Neuronal stem cell (in vitro differentiated cells): ENCODE data around the gene ANKS1B.

ENCODE experiments used
- DNase-seq: peaks from one replicate; pipeline ENCODE4 v3.0.0-alpha.2; 2013; ENCODE audit warnings: low spot score
- H2AFZ ChIP-seq: one replicate; pipeline ENCODE4 v1.6.1; 2013; ENCODE audit warnings: mild to moderate bottlenecking, low read length, inconsistent platforms
- H2AK5ac ChIP-seq: 2 replicates; pipeline ENCODE4 v1.6.1; 2013; ENCODE audit warnings: low read depth, mild to moderate bottlenecking, inconsistent platforms, low read length, moderate library complexity, mixed read lengths
- H2BK120ac ChIP-seq: 2 replicates; pipeline ENCODE4 v1.6.1; 2013; ENCODE audit warnings: low read depth, mild to moderate bottlenecking, inconsistent platforms, low read length, moderate library complexity, mixed read lengths
- H2BK12ac ChIP-seq: one replicate; pipeline ENCODE4 v1.6.1; 2013; ENCODE audit warnings: low read length, inconsistent platforms
- H2BK15ac ChIP-seq: 2 replicates; pipeline ENCODE4 v1.6.1; 2013; ENCODE audit warnings: mild to moderate bottlenecking, low read length, inconsistent platforms, mixed read lengths
- H2BK5ac ChIP-seq: one replicate; pipeline ENCODE4 v1.6.1; 2013; ENCODE audit warnings: inconsistent platforms, mild to moderate bottlenecking, low read length, moderate library complexity
- H3K14ac ChIP-seq: one replicate; pipeline ENCODE4 v1.6.1; 2013; ENCODE audit warnings: low read length, inconsistent platforms
- H3K18ac ChIP-seq: 2 replicates; pipeline ENCODE4 v1.6.1; 2013; ENCODE audit warnings: low read length, inconsistent platforms
- H3K23ac ChIP-seq: 2 replicates; pipeline ENCODE4 v1.6.1; 2013; ENCODE audit warnings: low read depth, mild to moderate bottlenecking, mixed read lengths, low read length, inconsistent platforms; ENCODE audit not compliant: poor library complexity
- H3K27ac ChIP-seq: replicated peaks from 3 replicates; pipeline ENCODE4 v1.5.1; 2013; ENCODE audit warnings: low read length, inconsistent platforms
- H3K27me3 ChIP-seq, 3 experiments: 2 replicates each; pipeline ENCODE4 v1.6.1; 2013; ENCODE audit warnings: low read length in 3 of 3, mild to moderate bottlenecking in 2 of 3, inconsistent platforms in 1 of 3, low read depth in 1 of 3, mixed read lengths in 1 of 3, moderate library complexity in 1 of 3; ENCODE audit not compliant: control insufficient read depth in 3 of 3, insufficient read depth in 3 of 3
- H3K36me3 ChIP-seq, 2 donors: replicated peaks in 1 of 2; 2 replicates each; pipeline ENCODE4 v1.6.1; 2013; ENCODE audit warnings: low read length in 2 of 2; ENCODE audit not compliant: control insufficient read depth in 2 of 2, insufficient read depth in 2 of 2
- H3K4ac ChIP-seq: 2 replicates; pipeline ENCODE4 v1.6.1; 2013; ENCODE audit warnings: inconsistent platforms, mild to moderate bottlenecking, low read length, moderate library complexity
- H3K4me1 ChIP-seq, 2 donors: 1 replicate in 1 of 2; 2 replicates in 1 of 2; pipeline ENCODE4 v1.6.1; 2013; ENCODE audit warnings: low read length in 2 of 2, low read depth in 1 of 2; ENCODE audit not compliant: control insufficient read depth in 2 of 2, insufficient read depth in 1 of 2
- H3K4me2 ChIP-seq: one replicate; pipeline ENCODE4 v1.6.1; 2013; ENCODE audit warnings: mild to moderate bottlenecking, low read length, inconsistent platforms; ENCODE audit not compliant: insufficient read depth, poor library complexity, severe bottlenecking
- H3K4me3 ChIP-seq, 2 donors: 2 replicates each; pipeline ENCODE4 v1.5.1; 2013; ENCODE audit warnings: low read length in 2 of 2, mild to moderate bottlenecking in 2 of 2, inconsistent platforms in 1 of 2, moderate library complexity in 1 of 2
- H3K79me1 ChIP-seq: one replicate; pipeline ENCODE4 v1.6.1; 2013; ENCODE audit warnings: low read depth, mild to moderate bottlenecking, inconsistent platforms, low read length, moderate library complexity
- H3K9ac ChIP-seq: one replicate; pipeline ENCODE4 v1.6.1; 2013; ENCODE audit warnings: mild to moderate bottlenecking, low read depth, low read length, inconsistent platforms; ENCODE audit not compliant: poor library complexity
- H3K9me3 ChIP-seq, 2 donors: replicated peaks in 1 of 2; 2 replicates each; pipeline versions ENCODE3 to v1.6.1; 2013; ENCODE audit warnings: low read length in 2 of 2, mild to moderate bottlenecking in 2 of 2, inconsistent platforms in 1 of 2, low read depth in 1 of 2, mixed read lengths in 1 of 2, moderate library complexity in 1 of 2; ENCODE audit not compliant: control insufficient read depth in 2 of 2, insufficient read depth in 1 of 2
- H4K8ac ChIP-seq: one replicate; pipeline ENCODE4 v1.6.1; 2013; ENCODE audit warnings: low read depth, mild to moderate bottlenecking, inconsistent platforms, low read length, moderate library complexity
- H4K91ac ChIP-seq: one replicate; pipeline ENCODE4 v1.6.1; 2013; ENCODE audit warnings: low read length, low read depth, mild to moderate bottlenecking, inconsistent platforms; ENCODE audit not compliant: poor library complexity
- WGBS, 2 donors: extraction: QIAGEN DNeasy Blood & Tissue Kit; methylation state at CpG; one replicate each; pipeline ENCODE4 v1.1.7; 2013; ENCODE audit warnings: missing lambda C conversion rate in 2 of 2, mixed read lengths in 1 of 2; ENCODE audit not compliant: insufficient read length in 2 of 2, insufficient replicate concordance in 1 of 2; ENCODE audit errors: extremely low coverage in 2 of 2; 5-methylcytosine and 5-hydroxymethylcytosine counted together

The ANKS1B gene

GRCh38 chr12:99056186-99056585, 928.5 kb downstream of the ANKS1B start:
- Histone ChIP-seq H4K8ac (no peak overlapping the region), H3K27ac (no peak overlapping the region), H3K9ac (no peak overlapping the region), H2BK120ac (no peak overlapping the region), H3K18ac (no peak overlapping the region), H3K4me3 (no peak overlapping the region), H2AK5ac (no peak overlapping the region), H3K79me1 (no peaks in the 10 kb centered on the region), H2BK12ac (no peak overlapping the region), H3K36me3 (no peaks in the 10 kb centered on the region), H3K27me3 (no peaks in the 10 kb centered on the region), H3K4me2 (no peak overlapping the region), H3K14ac (no peak overlapping the region), H2AFZ (no peak overlapping the region), H3K4ac (no peak overlapping the region), H3K9me3 (no peaks in the 10 kb centered on the region), H4K91ac (no peak overlapping the region), H2BK15ac (no peak overlapping the region), H2BK5ac (no peak overlapping the region), H3K4me1 (peaks cover 3 to 11% of the 10 kb centered on the region in 2 donors), H3K23ac (no peak overlapping the region)
- no CpG with 5 or more reads among the region's 1 CpG for WGBS, 2 donors
- DNase-seq: no peak

GRCh38 chr12:99055299-99055698, 929.4 kb downstream of the ANKS1B start:
- no CpG with 5 or more reads among the region's 3 CpGs for WGBS, 2 donors
- Histone ChIP-seq H3K9ac (no peak overlapping the region), H2BK120ac (no peak overlapping the region)

DNA sequence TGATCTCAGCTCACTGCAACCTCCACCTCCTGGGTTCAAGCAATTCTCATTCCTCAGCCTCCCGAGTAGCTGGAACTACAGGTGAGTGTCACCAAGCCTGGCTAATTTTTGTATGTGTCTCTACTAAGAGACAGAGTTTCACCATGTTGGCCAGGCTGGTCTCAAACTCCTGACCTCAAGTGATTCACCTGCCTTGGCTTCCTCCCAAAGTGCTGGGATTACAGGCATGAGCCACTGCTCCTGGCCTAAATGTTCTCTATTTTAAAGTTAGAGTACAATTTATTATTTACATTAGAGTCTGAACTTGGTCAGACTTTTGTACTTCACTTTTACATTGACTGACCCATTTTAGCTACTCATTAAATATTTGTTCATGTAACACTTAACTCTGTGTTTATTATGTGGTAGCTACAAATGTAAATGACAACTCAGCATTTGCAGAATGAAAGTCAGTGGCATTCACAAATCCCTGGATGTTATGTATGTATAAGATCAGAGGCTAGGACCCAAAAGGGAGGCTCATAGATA, 930.1 kb downstream of the ANKS1B start:
- Histone ChIP-seq H2AFZ (no peak overlapping the region), H2BK15ac (no peak overlapping the region), H3K79me1 (no peaks in the 10 kb centered on the region), H2BK12ac (no peak overlapping the region), H2AK5ac (no peak overlapping the region), H3K18ac (no peak overlapping the region), H3K23ac (no peak overlapping the region), H3K9me3 (no peaks in the 10 kb centered on the region), H3K14ac (no peak overlapping the region), H4K91ac (no peak overlapping the region), H2BK120ac (no peak overlapping the region), H3K9ac (no peak overlapping the region), H3K36me3 (no peaks in the 10 kb centered on the region), H3K27ac (no peak overlapping the region), H3K27me3 (no peaks in the 10 kb centered on the region), H2BK5ac (no peak overlapping the region), H3K4me1 (peaks cover under 1 to 5% of the 10 kb centered on the region in 2 donors), H3K4ac (no peak overlapping the region), H4K8ac (no peak overlapping the region), H3K4me3 (no peak overlapping the region), H3K4me2 (no peak overlapping the region)
- no CpG with 5 or more reads among the region's 1 CpG for WGBS, 2 donors
- DNase-seq: no peak

More at GRCh38 chr12:99055299-99055698, 929.4 kb downstream of the ANKS1B start:
- H3K23ac ChIP-seq: no peak overlapping the region
- no peaks in the 10 kb centered on the region for H3K79me1 ChIP-seq
- no peak overlapping the region for H3K18ac ChIP-seq
- H3K27me3 ChIP-seq: no peaks in the 10 kb centered on the region
- H4K8ac ChIP-seq: no peak overlapping the region
- no peak for DNase-seq
- H2AK5ac ChIP-seq: no peak overlapping the region
- H2AFZ ChIP-seq: no peak overlapping the region
- no peak overlapping the region for H2BK5ac ChIP-seq
- H4K91ac ChIP-seq: no peak overlapping the region
- peaks cover 3 to 8% of the 10 kb centered on the region in 2 donors for H3K4me1 ChIP-seq
- no peaks in the 10 kb centered on the region for H3K36me3 ChIP-seq
- no peak overlapping the region for H2BK15ac ChIP-seq
- H2BK12ac ChIP-seq: no peak overlapping the region
- no peak overlapping the region for H3K4ac ChIP-seq
- H3K4me3 ChIP-seq: no peak overlapping the region
- H3K9me3 ChIP-seq: no peaks in the 10 kb centered on the region
- no peak overlapping the region for H3K4me2 ChIP-seq
- no peak overlapping the region for H3K14ac ChIP-seq
- H3K27ac ChIP-seq: no peak overlapping the region

DNA sequence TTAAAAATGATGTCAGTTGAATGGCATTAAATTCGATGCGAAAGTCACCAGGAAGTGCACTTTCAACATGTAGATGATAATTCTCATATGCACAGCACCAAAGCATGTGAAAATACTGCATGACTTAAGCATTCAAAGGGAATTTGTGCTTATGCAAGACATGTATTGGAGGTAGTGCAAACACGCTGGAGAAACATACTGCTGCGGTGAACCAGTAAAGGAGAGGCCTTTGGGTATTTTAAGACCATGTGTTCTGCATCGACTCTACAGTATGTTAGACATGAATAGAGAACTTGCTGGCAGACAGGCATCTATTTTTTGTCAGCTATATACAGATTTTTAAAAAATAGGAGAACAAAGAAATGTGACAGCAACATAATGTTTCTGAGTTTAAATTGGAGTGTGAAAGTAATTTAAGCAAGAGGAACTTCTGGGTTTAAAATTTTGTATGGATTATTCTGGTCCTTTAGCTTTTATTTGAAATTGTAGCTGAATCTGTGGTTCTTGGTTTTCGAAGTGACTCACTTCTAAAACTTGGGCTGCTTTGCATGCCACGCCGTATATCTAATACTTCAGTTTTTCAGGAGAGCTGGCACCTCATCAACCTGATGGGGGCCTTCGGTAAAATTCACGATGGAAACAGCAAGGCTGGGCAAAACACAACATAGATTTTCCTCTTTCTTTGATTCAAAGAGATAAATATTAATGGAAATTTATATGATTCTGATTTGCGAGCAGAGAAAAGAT, 930.9 kb downstream of the ANKS1B start:
- no peak overlapping the region for H3K14ac ChIP-seq
- no peak overlapping the region for H2BK15ac ChIP-seq
- H3K27ac ChIP-seq: no peak overlapping the region
- H2AK5ac ChIP-seq: no peak overlapping the region
- H3K23ac ChIP-seq: no peak overlapping the region
- no peaks in the 10 kb centered on the region for H3K9me3 ChIP-seq
- no peak overlapping the region for H3K9ac ChIP-seq
- no peak overlapping the region for H4K8ac ChIP-seq
- H3K36me3 ChIP-seq: no peaks in the 10 kb centered on the region
- H2BK5ac ChIP-seq: no peak overlapping the region
- H2BK12ac ChIP-seq: no peak overlapping the region
- no CpG with 5 or more reads among the region's 11 CpGs for WGBS, 2 donors
- H3K18ac ChIP-seq: no peak overlapping the region
- no peak overlapping the region for H3K4me2 ChIP-seq
- H3K4me3 ChIP-seq: no peak overlapping the region
- no peak overlapping the region for H4K91ac ChIP-seq
- H3K27me3 ChIP-seq: no peaks in the 10 kb centered on the region
- H3K4ac ChIP-seq: no peak overlapping the region
- no peak for DNase-seq
- peaks cover 0 to 6% of the 10 kb centered on the region in 2 donors for H3K4me1 ChIP-seq
- no peaks in the 10 kb centered on the region for H3K79me1 ChIP-seq
- H2AFZ ChIP-seq: no peak overlapping the region
- H2BK120ac ChIP-seq: no peak overlapping the region
